ENCODE data around the gene LOXL1. TPM values are rescaled to one million over a fixed set of nuclear protein-coding genes. Genes with fewer than 3 reads are reported as not detected.
A peak's percentile ranks its signal among the peaks of the same experiment; 100 is the strongest.

LOXL1 gene
- total RNA-seq, 6 experiments from 2014 or later, result 235 to 309 (median 288) TPM

DNA sequence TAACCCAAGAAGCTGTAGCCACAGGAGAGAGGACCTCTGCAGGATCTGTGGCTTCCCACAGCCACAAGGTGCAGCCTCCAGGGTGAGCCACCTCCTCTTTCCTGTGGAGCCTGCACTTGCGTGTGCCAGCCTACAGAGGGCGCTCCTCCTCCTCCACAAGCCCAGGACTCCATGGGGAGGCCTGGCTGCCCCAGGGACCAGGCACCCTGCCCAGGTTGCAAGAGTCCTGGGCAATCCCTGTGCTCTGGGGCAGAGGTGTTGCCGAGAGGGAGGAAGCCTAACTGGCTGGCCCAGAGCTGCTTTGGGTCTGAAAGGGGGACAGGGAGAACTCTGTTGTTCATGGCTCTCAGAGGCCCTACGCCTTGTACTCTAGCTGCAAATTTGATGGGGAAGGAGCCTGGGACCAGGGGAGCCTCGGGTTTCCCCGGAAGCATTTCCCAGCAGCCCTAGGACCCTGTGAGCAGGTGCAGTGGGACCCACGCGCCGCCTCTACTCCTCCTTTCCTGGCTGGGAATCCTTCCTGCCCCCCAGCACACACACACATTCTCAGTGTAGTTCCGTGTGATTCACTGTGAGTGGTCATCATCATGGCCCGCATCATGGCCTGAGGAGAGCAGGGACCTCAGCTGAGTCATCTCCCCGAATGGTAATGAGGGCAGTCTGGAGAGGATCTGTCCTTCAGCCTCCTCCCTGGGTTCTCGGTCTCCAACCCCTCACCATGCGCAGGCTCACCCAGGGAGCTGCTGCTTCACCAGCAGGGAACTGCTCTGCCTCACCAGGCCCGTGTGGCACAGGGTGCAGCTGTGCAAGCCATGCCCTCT, 28.6 kb upstream of the LOXL1 start:
- peak; percentile 100 for TF ChIP-seq CTCF (IDR thresholded peaks at IDR 0.05)
- H3K27ac Mint-ChIP-seq, result peak overlapping the region; percentile 96
- peak; percentile 96 for DNase-seq
- peaks cover 2% of the 10 kb centered on the region for H3K27me3 Mint-ChIP-seq (ENCODE audit: insufficient read depth)
- H3K36me3 Mint-ChIP-seq (ENCODE audit: low read depth), result peaks cover 4% of the 10 kb centered on the region; the same call in 1 of the 2 replicates
- H3K4me1 Mint-ChIP-seq (ENCODE audit: low read depth), result peaks cover 43% of the 10 kb centered on the region
- H3K9me3 Mint-ChIP-seq, result no peaks in the 10 kb centered on the region
- H3K4me3 Mint-ChIP-seq, result peak overlapping the region; percentile 72

- TF ChIP-seq CTCF (IDR thresholded peaks at IDR 0.05), result no peak
- peaks cover 43% of the 10 kb centered on the region for H3K4me1 Mint-ChIP-seq (ENCODE audit: low read depth)
- peaks cover 2% of the 10 kb centered on the region for H3K27me3 Mint-ChIP-seq (ENCODE audit: insufficient read depth)
- no peaks in the 10 kb centered on the region for H3K36me3 Mint-ChIP-seq (ENCODE audit: low read depth)
- no peak overlapping the region for H3K4me3 Mint-ChIP-seq
- DNase-seq, result no peak
- no peaks in the 10 kb centered on the region for H3K9me3 Mint-ChIP-seq
- no peak overlapping the region for H3K27ac Mint-ChIP-seq
Measured at GRCh38 chr15:73899197-73900094, 26.8 kb upstream of the LOXL1 start.

DNA sequence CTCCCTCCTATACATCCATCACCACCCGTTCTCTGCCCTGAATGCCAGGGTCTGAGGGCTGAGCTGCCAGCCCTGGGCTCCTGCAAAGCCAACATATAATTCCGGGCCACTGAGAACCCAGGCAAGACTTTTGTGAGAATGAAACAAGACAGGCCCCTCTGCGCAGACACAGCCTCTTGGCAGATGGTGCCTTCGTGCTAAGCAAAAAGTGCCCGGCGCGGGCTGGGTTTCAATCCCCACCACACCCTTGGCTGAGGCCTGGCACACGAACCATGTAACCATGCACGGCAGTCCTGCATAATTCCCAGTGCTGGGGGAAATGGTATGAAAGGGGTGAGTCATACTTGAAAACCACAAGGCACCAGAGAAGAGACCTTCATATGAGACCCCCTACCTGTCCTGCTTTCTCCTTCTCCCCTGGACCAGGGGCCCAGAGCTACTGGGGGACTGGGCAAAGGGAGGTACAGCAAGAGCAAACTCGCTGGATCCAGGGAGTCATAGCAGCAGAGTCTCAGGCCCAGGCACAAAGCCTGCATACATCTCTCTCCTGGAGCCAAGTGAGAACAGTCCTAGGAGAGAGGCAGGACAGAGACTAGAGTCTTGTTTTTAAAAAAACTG, 26.1 kb upstream of the LOXL1 start:
- Mint-ChIP-seq H3K4me1 (ENCODE audit: low read depth) (peaks cover 43% of the 10 kb centered on the region), H3K36me3 (ENCODE audit: low read depth) (no peaks in the 10 kb centered on the region), H3K4me3 (no peak overlapping the region), H3K27ac (no peak overlapping the region), H3K27me3 (ENCODE audit: insufficient read depth) (no peaks in the 10 kb centered on the region; the same call in none of the 2 replicates), H3K9me3 (no peaks in the 10 kb centered on the region)
- no peak for TF ChIP-seq CTCF (IDR thresholded peaks at IDR 0.05)
- DNase-seq, result no peak

GRCh38 chr15:73901126-73901810, 25.0 kb upstream of the LOXL1 start:
- TF ChIP-seq CTCF (IDR thresholded peaks at IDR 0.05), result no peak
- Mint-ChIP-seq H3K36me3 (ENCODE audit: low read depth) (0 out of 2 replicates have a peak, but pooled peaks cover 2% of the 10 kb centered on the region), H3K4me1 (ENCODE audit: low read depth) (peaks cover 42% of the 10 kb centered on the region), H3K9me3 (no peaks in the 10 kb centered on the region), H3K4me3 (no peak overlapping the region), H3K27ac (no peak overlapping the region), H3K27me3 (ENCODE audit: insufficient read depth) (no peaks in the 10 kb centered on the region; the same call in 1 of the 2 replicates)
- DNase-seq, result no peak

Measured in HFFc6 (cell line).